Prostate gland (tissue), 2 donors: ENCODE data around the gene SLC6A3. TPM values are rescaled to one million over a fixed set of nuclear protein-coding genes. Genes with fewer than 3 reads are reported as not detected.

ENCODE experiments used
- DNase-seq: peaks from one replicate; pipeline ENCODE4 v3.0.0-alpha.2; 2019; ENCODE audit warnings: low spot score
- H3K27ac ChIP-seq, 2 donors: fragments of 200-600 bp; sonication (generic); 2 replicates each; pipeline ENCODE4 v1.5.1; 2017 to 2019
- H3K27me3 ChIP-seq: fragments of 200-600 bp; sonication (generic); replicated peaks from 2 replicates; pipeline ENCODE4 v1.5.1; 2019; ENCODE audit not compliant: insufficient read depth
- H3K36me3 ChIP-seq, 2 donors: fragments of 200-600 bp; sonication (generic); 1 replicate in 1 of 2; 2 replicates in 1 of 2; pipeline versions ENCODE4 v1.5.1 to v1.8.1; 2017 to 2019
- H3K4me1 ChIP-seq: fragments of 200-600 bp; sonication (generic); replicated peaks from 2 replicates; pipeline ENCODE4 v1.5.1; 2019
- H3K4me3 ChIP-seq, 2 donors: fragments of 200-600 bp; sonication (generic); 2 replicates each; pipeline ENCODE4 v1.5.1; 2017 to 2019
- H3K9me3 ChIP-seq: fragments of 200-600 bp; sonication (generic); 2 replicates; pipeline ENCODE4 v1.5.1; 2017
- CTCF ChIP-seq, 4 experiments: fragments of 200-600 bp in 2 of 4; fragments of 450-650 bp in 2 of 4; sonication (generic) in 2 of 4; IDR thresholded peaks; 1 replicate in 3 of 4; 2 replicates in 1 of 4; pipeline ENCODE4 v1.5.1; 2016 to 2019; ENCODE audit warnings: antibody characterized with exemption in 4 of 4, mild to moderate bottlenecking in 2 of 4, moderate library complexity in 2 of 4
- POLR2A ChIP-seq: fragments of 450-650 bp; IDR thresholded peaks from one replicate; pipeline ENCODE4 v1.6.1; 2016; ENCODE audit warnings: antibody characterized with exemption, mild to moderate bottlenecking
- POLR2AphosphoS5 ChIP-seq: sonication (generic); formaldehyde crosslinking; IDR thresholded peaks from one replicate; pipeline ENCODE4 v1.6.1; 2017; ENCODE audit warnings: antibody characterized with exemption
- WGBS: methylation state at CpG from one replicate; pipeline ENCODE4 v1.1.5; 2018; 5-methylcytosine and 5-hydroxymethylcytosine counted together
- intact Hi-C: fragments of 100-400 bp; cut with DNase I; formaldehyde crosslinking; loops from one replicate; pipeline ENCODE4 v1.14.2; 2022
- total RNA-seq, 2 donors: library from RNA; depleted of rRNA; stranded (reverse); fragments of >200 nt; gene quantifications; one replicate each; pipeline ENCODE4 v1.1.0, GENCODE V29; 2016

SLC6A3 gene
- total RNA-seq, 2 donors from 2014 or later = 4.6 TPM; not detected in 1

GRCh38 chr5:1436036-1436435 is 9.2 kb downstream of the SLC6A3 start:
- no peak for DNase-seq
- Histone ChIP-seq H3K4me1 (no peaks in the 10 kb centered on the region), H3K27ac (no peak overlapping the region), H3K27me3 (peaks cover 1% of the 10 kb centered on the region), H3K36me3 (no peaks in the 10 kb centered on the region), H3K4me3 (no peak overlapping the region), H3K9me3 (no peaks in the 10 kb centered on the region)
- intact Hi-C loops = no loop called here
- WGBS = 82% methylated on average over 10 of the region's 10 CpGs
- no peak for TF ChIP-seq POLR2A
- TF ChIP-seq CTCF (IDR thresholded peaks at IDR 0.05) = no peak
- no peak for TF ChIP-seq POLR2AphosphoS5

GRCh38 chr5:1435369-1435768 is 9.9 kb downstream of the SLC6A3 start:
- Histone ChIP-seq H3K36me3 (no peaks in the 10 kb centered on the region), H3K27me3 (no peaks in the 10 kb centered on the region), H3K4me1 (no peaks in the 10 kb centered on the region), H3K9me3 (no peaks in the 10 kb centered on the region), H3K27ac (no peak overlapping the region), H3K4me3 (no peak overlapping the region)
- WGBS = 90% methylated on average over 2 of the region's 2 CpGs
- TF ChIP-seq CTCF (IDR thresholded peaks at IDR 0.05) = no peak
- intact Hi-C loops = no loop called here
- DNase-seq = no peak

- TF ChIP-seq POLR2AphosphoS5 (no peak), POLR2A (no peak), CTCF (IDR thresholded peaks at IDR 0.05) (no peak)
- Histone ChIP-seq H3K4me1 (no peaks in the 10 kb centered on the region), H3K4me3 (no peak overlapping the region), H3K27me3 (no peaks in the 10 kb centered on the region), H3K27ac (no peak overlapping the region), H3K36me3 (no peaks in the 10 kb centered on the region), H3K9me3 (no peaks in the 10 kb centered on the region)
- DNase-seq = no peak
- intact Hi-C loops = no loop called here
- 93% methylated on average over 15 of the region's 15 CpGs for WGBS
Measured at GRCh38 chr5:1432296-1432695, 12.9 kb downstream of the SLC6A3 start.

- intact Hi-C loops = no loop called here
- WGBS = 91% methylated on average over 8 of the region's 8 CpGs
- H3K4me3 ChIP-seq = no peak overlapping the region
- H3K27me3 ChIP-seq = no peaks in the 10 kb centered on the region
- H3K9me3 ChIP-seq = no peaks in the 10 kb centered on the region
- TF ChIP-seq CTCF (IDR thresholded peaks at IDR 0.05) = no peak
- no peak for TF ChIP-seq POLR2AphosphoS5
- TF ChIP-seq POLR2A = no peak
- no peak overlapping the region for H3K27ac ChIP-seq
- H3K36me3 ChIP-seq = no peaks in the 10 kb centered on the region
- H3K4me1 ChIP-seq = no peaks in the 10 kb centered on the region
- DNase-seq = no peak
Measured at GRCh38 chr5:1431896-1432295, 13.3 kb downstream of the SLC6A3 start.

- H3K4me3 ChIP-seq = no peak overlapping the region
- TF ChIP-seq POLR2A (no peak), CTCF (IDR thresholded peaks at IDR 0.05) (no peak), POLR2AphosphoS5 (no peak)
- no peak for DNase-seq
- H3K27me3 ChIP-seq = no peaks in the 10 kb centered on the region
- H3K36me3 ChIP-seq = no peaks in the 10 kb centered on the region
- H3K9me3 ChIP-seq = no peaks in the 10 kb centered on the region
- 88% methylated on average over 33 of the region's 33 CpGs for WGBS
- intact Hi-C loops = no loop called here
- H3K27ac ChIP-seq = no peak overlapping the region
- H3K4me1 ChIP-seq = no peaks in the 10 kb centered on the region
Measured at GRCh38 chr5:1431021-1431811, 14.0 kb downstream of the SLC6A3 start.
